Activated naive CD4-positive, alpha-beta T cell treated with anti-CD3 and anti-CD28 coated beads for 36 hours (primary cell): ENCODE data around the gene FRAT1. TPM values are rescaled to one million over a fixed set of nuclear protein-coding genes. Genes with fewer than 3 reads are reported as not detected.

Experiments
- CTCF ChIA-PET: fragments of 350-600 bp; sonication (Branson Sonifier 250); formaldehyde crosslinking; loops from one replicate; lab custom pipeline; 2021; ENCODE audit warnings: antibody characterized with exemption; lab: Charles Lee
- DNase-seq: peaks from one replicate; pipeline ENCODE4 v3.0.0-alpha.2; 2020
- H3K27ac Mint-ChIP-seq: one replicate; pipeline ENCODE4 v1.8.0; 2021; ENCODE audit warnings: mild to moderate bottlenecking, mixed read lengths
- H3K27me3 Mint-ChIP-seq: one replicate; pipeline ENCODE4 v1.8.0; 2021; ENCODE audit warnings: low read depth, mixed read lengths
- H3K36me3 Mint-ChIP-seq: one replicate; pipeline ENCODE4 v1.8.0; 2021; ENCODE audit warnings: low read depth, mixed read lengths
- H3K4me1 Mint-ChIP-seq: one replicate; pipeline ENCODE4 v1.8.0; 2021; ENCODE audit warnings: low read depth, mixed read lengths
- H3K4me3 Mint-ChIP-seq: one replicate; pipeline ENCODE4 v1.8.0; 2021; ENCODE audit warnings: mild to moderate bottlenecking, moderate library complexity, mixed read lengths
- H3K9me3 Mint-ChIP-seq: one replicate; pipeline ENCODE4 v1.8.0; 2021; ENCODE audit warnings: mixed read lengths
- intact Hi-C: fragments of 100-400 bp; cut with micrococcal nuclease; formaldehyde crosslinking; loops from one replicate; pipeline ENCODE4 v1.15.1; 2023
- total RNA-seq, 2 experiments: library from RNA; stranded (reverse); gene quantifications; one replicate each; pipeline ENCODE4 v1.2.3, GENCODE V29; 2021

Gene FRAT1
- total RNA-seq, 2 experiments from 2014 or later, result 2.3 to 3.0 TPM

DNA sequence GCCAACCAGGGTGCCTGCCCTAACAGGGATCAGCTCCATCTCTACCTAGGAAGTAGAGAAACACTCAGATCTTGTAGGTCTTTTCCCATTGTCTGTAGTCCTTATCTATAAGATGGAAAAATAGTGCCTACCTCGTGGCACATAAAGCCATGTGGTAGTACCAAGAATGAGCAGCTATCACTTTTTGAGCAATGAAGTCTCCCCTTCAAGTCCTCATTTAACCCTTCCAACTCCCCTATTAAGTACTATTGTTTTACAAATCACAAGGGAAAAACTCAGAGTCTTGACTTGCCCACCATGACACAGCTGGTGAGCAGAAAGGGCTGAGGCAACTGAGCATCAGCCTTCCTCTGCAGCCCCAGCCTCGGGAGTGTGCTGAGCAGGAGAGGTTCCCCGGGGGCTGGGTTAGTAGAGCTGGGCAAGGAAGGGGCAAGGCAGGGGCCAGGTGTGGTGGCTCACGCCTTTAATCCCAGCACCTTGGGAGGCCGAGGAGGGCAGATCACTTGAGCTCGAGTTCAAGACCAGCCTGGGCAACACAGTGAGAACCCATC is 12.2 kb downstream of the FRAT1 start:
- CTCF ChIA-PET, result interaction anchor here (0.6 to 4.0 kb wide), 6 partner anchors 12 to 259 kb away, joined by 4 to 39 read pairs (median 4); partner anchors contain the start of gene FRAT1
- intact Hi-C loops, result loop anchor here (5.0 to 10.0 kb wide), 4 partner anchors 114 to 744 kb away; partner anchors contain the start of genes LCOR, PI4K2A and TM9SF3
- peaks cover 4% of the 10 kb centered on the region for H3K36me3 Mint-ChIP-seq
- no peak overlapping the region for H3K27ac Mint-ChIP-seq
- no peak for DNase-seq
- peaks cover 58% of the 10 kb centered on the region for H3K4me1 Mint-ChIP-seq
- H3K27me3 Mint-ChIP-seq, result no peaks in the 10 kb centered on the region
- no peak overlapping the region for H3K4me3 Mint-ChIP-seq
- no peaks in the 10 kb centered on the region for H3K9me3 Mint-ChIP-seq

DNA sequence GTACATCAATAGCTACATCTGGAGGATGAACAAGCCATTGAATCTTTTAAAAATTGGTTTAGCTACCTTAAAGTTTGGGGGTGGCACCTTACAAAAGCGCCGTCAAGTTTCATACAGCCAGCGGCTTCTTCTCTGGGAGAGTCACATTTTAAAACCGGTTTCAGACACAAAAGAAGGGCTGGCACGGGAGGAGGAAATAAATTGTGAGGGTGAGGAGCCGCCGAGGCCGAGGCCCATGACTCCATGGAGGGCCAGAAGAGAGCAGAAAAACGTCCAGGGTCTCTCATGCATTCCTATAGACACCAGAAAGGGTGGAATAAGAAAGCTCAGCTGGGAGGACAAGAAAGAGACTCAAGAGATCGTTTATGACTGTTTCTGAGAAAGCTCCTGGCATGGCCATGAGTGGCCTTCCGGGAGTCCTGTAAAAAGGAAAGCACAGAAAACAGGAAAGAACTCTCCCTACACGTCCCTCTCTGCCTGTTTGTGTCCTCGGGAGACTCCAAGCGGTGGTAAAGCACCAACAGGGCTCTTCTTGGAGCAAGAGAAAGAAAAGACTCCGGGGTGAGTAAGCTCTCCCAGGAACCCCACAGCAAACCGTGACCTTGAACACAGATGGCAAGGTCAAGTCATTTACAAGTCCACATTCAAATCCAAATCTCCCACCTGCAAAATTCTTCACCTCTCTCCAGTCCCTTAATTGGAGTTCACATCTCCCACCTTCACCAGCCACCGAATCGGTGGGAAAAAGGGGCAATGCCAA is 13.7 kb downstream of the FRAT1 start:
- Mint-ChIP-seq H3K36me3 (peaks cover 4% of the 10 kb centered on the region), H3K4me3 (peak overlapping the region; percentile 75), H3K27me3 (no peaks in the 10 kb centered on the region), H3K27ac (peak overlapping the region; percentile 63), H3K9me3 (no peaks in the 10 kb centered on the region), H3K4me1 (peaks cover 48% of the 10 kb centered on the region)
- peak; percentile 22 for DNase-seq
- intact Hi-C loops, result loop anchor here (1.0 to 10.0 kb wide), 8 partner anchors 12 to 745 kb away; partner anchors contain the start of genes LCOR, PI4K2A and TM9SF3
- CTCF ChIA-PET, result interaction anchor here (0.7 to 4.0 kb wide), 11 partner anchors 9 to 260 kb away, joined by 3 to 39 read pairs (median 4); partner anchors contain the start of gene FRAT1

DNA sequence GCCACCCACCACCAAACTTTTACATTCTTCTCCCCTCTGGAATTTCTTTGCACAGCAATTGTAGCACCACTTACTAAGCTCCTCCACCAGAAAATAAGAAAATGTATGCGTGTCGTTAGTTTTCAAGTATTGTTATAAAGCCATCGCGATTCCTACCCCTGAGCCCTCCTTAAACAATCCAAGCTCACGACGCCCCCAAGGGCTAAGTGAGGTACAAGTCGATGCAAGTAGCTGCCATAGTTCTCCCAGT is 14.2 kb downstream of the FRAT1 start:
- DNase-seq, result no peak
- intact Hi-C loops, result loop anchor here (1.0 to 10.0 kb wide), 8 partner anchors 13 to 746 kb away; partner anchors contain the start of genes LCOR, PI4K2A and TM9SF3
- H3K36me3 Mint-ChIP-seq, result peaks cover 4% of the 10 kb centered on the region
- H3K9me3 Mint-ChIP-seq, result no peaks in the 10 kb centered on the region
- H3K27me3 Mint-ChIP-seq, result no peaks in the 10 kb centered on the region
- H3K27ac Mint-ChIP-seq, result peak overlapping the region; percentile 63
- CTCF ChIA-PET, result interaction anchor here (0.7 to 4.0 kb wide), 8 partner anchors 9 to 261 kb away, joined by 3 to 39 read pairs (median 4); no protein-coding TSS in a partner anchor
- H3K4me1 Mint-ChIP-seq, result peaks cover 43% of the 10 kb centered on the region
- H3K4me3 Mint-ChIP-seq, result peak overlapping the region; percentile 75

DNA sequence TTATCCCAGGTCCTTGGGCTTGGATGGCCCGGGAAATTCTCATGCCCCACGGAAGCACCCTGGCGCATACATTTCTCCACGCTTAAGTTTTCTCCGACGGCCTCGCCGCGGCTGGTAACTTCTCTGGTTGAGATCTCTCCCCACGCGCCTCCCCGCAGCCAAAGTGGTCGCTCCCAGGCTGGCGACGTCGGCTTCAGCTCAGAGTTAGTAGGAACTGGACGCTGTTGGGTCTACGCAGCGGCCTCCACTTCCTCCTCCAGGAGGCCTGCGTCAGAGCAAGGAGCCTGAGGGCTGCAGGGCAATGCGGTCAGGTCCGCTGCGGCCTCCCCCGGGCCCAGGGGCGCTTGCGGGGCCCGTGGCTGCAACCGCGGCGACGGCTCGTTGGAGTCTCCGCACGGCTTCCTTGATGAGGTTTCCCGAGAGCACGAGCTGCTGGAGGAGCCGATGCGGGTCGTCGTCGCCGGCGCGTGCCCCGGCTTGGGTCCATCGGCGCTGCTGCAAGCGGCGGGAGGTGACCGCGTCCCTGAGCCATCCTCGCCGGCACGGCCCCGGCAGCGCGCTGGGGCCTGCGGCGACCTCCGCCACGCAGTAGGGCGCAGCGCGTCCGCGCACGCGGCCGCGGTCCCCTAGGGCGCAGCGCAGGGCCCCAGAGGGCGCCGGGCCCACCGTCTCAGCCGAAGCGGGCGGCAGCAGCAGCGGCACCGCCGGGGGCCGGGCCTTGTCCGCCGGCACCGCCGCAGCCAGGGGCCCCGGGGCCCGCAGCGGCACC is 14.7 kb downstream of the FRAT1 start:
- Mint-ChIP-seq H3K36me3 (peaks cover 4% of the 10 kb centered on the region), H3K9me3 (no peaks in the 10 kb centered on the region), H3K4me1 (peaks cover 38% of the 10 kb centered on the region)

DNA sequence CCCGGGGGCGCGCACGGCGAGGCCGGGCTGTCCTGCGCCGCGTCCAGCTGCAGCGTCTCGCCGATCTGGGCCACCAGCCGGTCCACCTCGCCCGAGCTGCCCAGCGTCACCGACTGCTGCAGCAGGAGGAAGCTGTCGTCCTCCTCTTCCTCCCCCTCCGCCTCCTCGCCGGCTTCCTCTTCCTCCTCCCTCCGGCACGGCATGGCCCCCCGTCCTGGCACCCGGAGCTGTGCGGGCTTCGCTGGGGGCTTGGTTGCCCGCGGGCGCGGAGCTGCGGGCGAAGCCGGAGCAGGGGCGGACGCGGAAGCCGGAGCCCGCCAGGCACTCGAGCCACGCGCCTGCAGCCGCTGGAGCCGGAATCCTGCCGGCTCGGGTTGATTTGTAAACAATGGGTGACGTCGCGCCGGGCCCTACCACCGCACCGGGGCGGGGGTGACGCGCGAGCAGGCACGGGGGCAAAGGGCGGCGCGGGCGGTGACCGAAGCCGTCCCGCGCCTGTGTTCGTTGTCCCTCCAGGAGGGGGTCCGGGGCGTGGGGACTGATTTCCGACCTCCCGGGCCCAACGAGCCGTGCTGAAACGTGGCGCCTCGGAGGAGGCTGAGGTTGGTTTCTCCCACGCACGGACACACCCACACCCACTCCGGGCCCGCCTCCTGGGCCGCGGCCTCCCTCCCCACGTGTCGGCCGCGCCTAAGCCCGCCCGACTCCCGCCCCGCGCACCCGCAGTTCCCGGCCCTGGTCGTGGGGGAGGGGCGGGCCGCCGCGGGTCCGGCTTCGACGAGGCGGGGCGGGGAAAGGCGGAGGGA is 15.5 kb downstream of the FRAT1 start, which contains the start of gene FRAT2:
Gene FRAT2 (minus strand): TSS at position 360 of the 806 bp plus-strand sequence. CDS start 157 bp downstream, at position 203.
- H3K27me3 Mint-ChIP-seq, result no peaks in the 10 kb centered on the region
- CTCF ChIA-PET, result interaction anchor here (0.6 to 4.0 kb wide), 3 partner anchors 15 to 307 kb away, joined by 3 to 39 read pairs (median 11); no protein-coding TSS in a partner anchor
- H3K27ac Mint-ChIP-seq, result peak within 1 kb of the TSS; percentile 86
- H3K4me1 Mint-ChIP-seq, result peaks cover 32% of the 10 kb centered on the region
- H3K9me3 Mint-ChIP-seq, result no peaks in the 10 kb centered on the region
- intact Hi-C loops, result loop anchor here (1.0 to 10.0 kb wide), 9 partner anchors 42 to 747 kb away; partner anchors contain the start of genes ARHGAP19, LCOR, MMS19 and PGAM1
- peaks cover 2% of the 10 kb centered on the region for H3K36me3 Mint-ChIP-seq
- DNase-seq, result peak; percentile 87
- peak within 1 kb of the TSS; percentile 75 for H3K4me3 Mint-ChIP-seq

More for the DNA sequence above, 14.7 kb downstream of the FRAT1 start:
- CTCF ChIA-PET, result interaction anchor here (2.0 to 4.0 kb wide), 3 partner anchors 12 to 54 kb away, joined by 11 to 39 read pairs (median 13); no protein-coding TSS in a partner anchor
- DNase-seq, result peak; percentile 54
- H3K4me3 Mint-ChIP-seq, result peak overlapping the region; percentile 75
- H3K27me3 Mint-ChIP-seq, result no peaks in the 10 kb centered on the region
- intact Hi-C loops, result loop anchor here (1.0 to 10.0 kb wide), 12 partner anchors 13 to 746 kb away; partner anchors contain the start of genes ARHGAP19, LCOR, PGAM1 and PI4K2A
- H3K27ac Mint-ChIP-seq, result peak overlapping the region; percentile 63

DNA sequence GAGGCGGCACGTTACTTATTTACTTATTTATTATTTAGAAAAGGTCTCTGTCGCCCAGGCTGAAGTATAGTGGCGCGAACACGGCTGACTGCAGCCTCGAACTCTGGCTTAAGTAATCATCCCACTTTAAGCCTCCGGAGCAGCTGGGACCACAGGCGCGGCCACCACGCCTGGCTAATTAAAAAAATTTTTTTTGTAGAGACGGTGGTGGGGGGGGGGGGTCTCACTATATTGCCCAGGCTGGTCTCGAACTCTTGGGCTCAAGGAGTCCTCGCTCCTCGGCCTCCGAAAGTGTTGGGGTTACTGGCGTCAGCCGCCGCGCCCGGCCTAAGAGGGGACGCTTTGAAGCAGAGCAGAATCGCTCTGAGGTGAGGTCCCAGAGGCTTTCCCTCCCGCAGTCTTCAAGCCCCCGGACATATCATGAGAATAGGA is 16.1 kb downstream of the FRAT1 start:
- Mint-ChIP-seq H3K27me3 (no peaks in the 10 kb centered on the region), H3K4me3 (peak overlapping the region; percentile 75), H3K9me3 (no peaks in the 10 kb centered on the region), H3K36me3 (peaks cover 2% of the 10 kb centered on the region), H3K4me1 (peaks cover 27% of the 10 kb centered on the region), H3K27ac (no peak overlapping the region)
- CTCF ChIA-PET, result no interaction called here
- DNase-seq, result peak; percentile 19
- intact Hi-C loops, result loop anchor here (1.0 to 10.0 kb wide), 3 partner anchors 84 to 500 kb away; partner anchors contain the start of genes LCOR, MMS19 and UBTD1

DNA sequence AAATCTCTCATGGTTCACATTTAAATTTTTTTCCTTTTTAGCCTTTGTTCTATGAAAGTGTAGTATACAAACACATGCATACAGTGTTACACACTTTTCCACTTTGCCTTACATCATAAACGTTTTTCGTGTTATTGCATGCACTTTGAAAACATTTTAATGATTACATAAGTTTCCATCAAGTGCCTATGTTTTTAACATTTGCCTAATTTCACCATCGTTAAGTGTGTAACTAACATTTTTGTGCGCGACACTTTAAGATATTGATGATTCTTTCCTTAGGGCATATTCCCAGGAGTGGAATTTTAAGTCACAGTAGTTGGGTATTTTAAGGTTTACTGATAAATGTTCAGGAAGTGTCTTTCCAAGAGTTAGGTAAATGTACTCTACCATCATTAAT is 16.9 kb downstream of the FRAT1 start:
- peak overlapping the region; percentile 63 for H3K4me3 Mint-ChIP-seq
- H3K9me3 Mint-ChIP-seq, result no peaks in the 10 kb centered on the region
- peaks cover 2% of the 10 kb centered on the region for H3K36me3 Mint-ChIP-seq
- intact Hi-C loops, result loop anchor here (10.0 kb wide), 1 partner anchor 501 kb away; the partner anchor contains the start of gene LCOR
- no peaks in the 10 kb centered on the region for H3K27me3 Mint-ChIP-seq
- peaks cover 27% of the 10 kb centered on the region for H3K4me1 Mint-ChIP-seq
- no peak overlapping the region for H3K27ac Mint-ChIP-seq
- CTCF ChIA-PET, result no interaction called here
- no peak for DNase-seq

DNA sequence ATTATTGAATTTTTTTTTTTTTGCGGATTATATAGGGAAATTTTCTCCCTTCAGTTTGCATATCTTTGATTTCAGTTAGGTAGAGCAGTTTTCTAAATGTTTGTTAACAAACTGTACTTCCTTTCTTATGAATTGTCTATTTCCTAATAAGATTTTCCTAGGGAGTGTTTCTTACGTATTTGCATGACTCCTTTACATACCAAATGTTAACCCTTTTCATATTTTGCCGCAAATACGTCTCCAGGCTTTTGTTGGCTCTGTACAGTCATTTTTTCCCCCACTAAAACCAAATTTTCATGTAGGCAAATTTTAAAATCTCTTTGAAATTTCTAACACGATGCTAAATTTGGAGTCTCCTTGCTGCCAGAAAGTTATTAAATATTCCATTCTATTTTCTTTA is 17.4 kb downstream of the FRAT1 start:
- DNase-seq, result no peak
- no peaks in the 10 kb centered on the region for H3K9me3 Mint-ChIP-seq
- no peaks in the 10 kb centered on the region for H3K27me3 Mint-ChIP-seq
- H3K36me3 Mint-ChIP-seq, result no peaks in the 10 kb centered on the region
- intact Hi-C loops, result loop anchor here (10.0 kb wide), 1 partner anchor 502 kb away; the partner anchor contains the start of gene LCOR
- H3K4me1 Mint-ChIP-seq, result peaks cover 22% of the 10 kb centered on the region
- H3K27ac Mint-ChIP-seq, result no peak overlapping the region
- CTCF ChIA-PET, result interaction anchor here (0.6 kb wide), 1 partner anchor 57 kb away, joined by 3 read pairs; no protein-coding TSS in a partner anchor
- H3K4me3 Mint-ChIP-seq, result no peak overlapping the region

DNA sequence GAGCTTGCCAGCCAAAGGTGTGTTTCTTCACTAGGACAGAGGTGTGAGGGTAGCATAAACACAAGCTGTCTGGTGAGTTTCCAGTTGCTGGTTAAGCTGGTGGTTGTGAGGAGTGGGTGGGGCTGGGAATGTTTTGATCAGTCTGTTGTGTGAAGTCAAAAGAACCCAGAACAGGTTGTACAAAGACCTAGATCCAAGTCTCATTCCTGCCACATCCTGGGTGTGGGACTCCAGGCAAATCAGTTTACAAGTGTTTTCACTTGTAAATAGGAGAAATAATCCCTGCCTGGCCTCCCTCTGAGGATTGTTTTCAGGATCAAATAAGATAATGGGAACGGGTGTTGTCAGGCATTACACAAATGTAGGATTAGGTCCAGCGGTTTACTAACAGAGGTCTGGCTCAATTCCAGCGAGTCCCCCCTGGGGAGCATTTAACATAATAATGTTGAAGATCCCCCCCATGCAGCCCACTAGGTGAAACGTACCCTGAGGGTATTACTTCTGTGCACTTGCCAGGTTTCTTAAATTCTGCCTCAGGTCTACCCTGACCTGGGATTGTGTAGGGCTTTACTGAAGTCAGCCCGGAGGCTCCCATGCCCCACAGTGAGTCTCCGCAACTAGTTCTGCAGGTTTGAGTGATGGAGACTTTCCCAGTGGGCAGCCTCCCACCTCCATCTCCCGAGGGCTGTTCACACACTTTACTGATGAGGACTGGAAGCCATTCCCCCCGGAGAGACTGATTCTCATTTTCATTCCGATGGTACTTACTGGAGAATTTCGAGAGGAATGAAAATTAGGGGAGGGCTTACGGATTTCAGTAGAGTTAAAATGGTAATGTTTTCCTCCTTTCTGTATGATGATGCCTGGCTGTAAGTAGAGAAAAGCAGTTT is 18.1 kb downstream of the FRAT1 start:
- H3K27ac Mint-ChIP-seq, result no peak overlapping the region
- H3K27me3 Mint-ChIP-seq, result no peaks in the 10 kb centered on the region
- no peaks in the 10 kb centered on the region for H3K9me3 Mint-ChIP-seq
- H3K4me1 Mint-ChIP-seq, result peaks cover 18% of the 10 kb centered on the region
- no peak for DNase-seq
- intact Hi-C loops, result loop anchor here (10.0 kb wide), 1 partner anchor 502 kb away; the partner anchor contains the start of gene LCOR
- CTCF ChIA-PET, result interaction anchor here (0.6 kb wide), 1 partner anchor 58 kb away, joined by 3 read pairs; no protein-coding TSS in a partner anchor
- H3K4me3 Mint-ChIP-seq, result no peak overlapping the region
- H3K36me3 Mint-ChIP-seq, result no peaks in the 10 kb centered on the region

DNA sequence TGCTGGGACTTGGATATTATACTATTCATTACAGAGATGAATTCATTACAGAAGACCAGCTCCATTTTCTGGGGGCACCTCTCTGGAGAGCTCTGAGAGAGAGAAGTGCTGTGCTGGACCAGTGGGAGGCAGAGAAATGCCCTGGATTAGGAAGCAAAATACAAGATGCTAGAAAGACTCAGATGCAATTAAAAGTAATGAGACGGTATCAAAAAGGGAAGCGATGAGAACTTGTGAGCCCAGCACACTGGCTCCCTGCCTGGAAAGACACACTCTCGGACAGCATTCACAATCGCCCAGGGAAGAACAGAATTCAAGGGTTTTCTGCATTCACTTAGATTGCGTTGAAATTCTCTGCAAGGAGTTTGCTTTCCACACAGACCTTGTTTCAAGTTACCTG is 19.0 kb downstream of the FRAT1 start:
- intact Hi-C loops, result loop anchor here (10.0 kb wide), 1 partner anchor 503 kb away; the partner anchor contains the start of gene LCOR
- no peaks in the 10 kb centered on the region for H3K36me3 Mint-ChIP-seq
- peaks cover 9% of the 10 kb centered on the region for H3K4me1 Mint-ChIP-seq
- H3K27ac Mint-ChIP-seq, result no peak overlapping the region
- DNase-seq, result no peak
- H3K27me3 Mint-ChIP-seq, result no peaks in the 10 kb centered on the region
- CTCF ChIA-PET, result no interaction called here
- H3K4me3 Mint-ChIP-seq, result no peak overlapping the region
- no peaks in the 10 kb centered on the region for H3K9me3 Mint-ChIP-seq
